ENCODE data around the gene TKFC.

GRCh38 chr11:61350336-61350735, 17.3 kb downstream of the TKFC start:
- no peak for TF ChIP-seq TAF1 (IDR thresholded peaks at IDR 0.05; ENCODE audit: low read depth, low read length)
- no peak for TF ChIP-seq POLR2AphosphoS5 (IDR thresholded peaks at IDR 0.05; ENCODE audit: low read depth, low read length)
- no peak for TF ChIP-seq POLR2A (IDR thresholded peaks at IDR 0.05; ENCODE audit: low read depth, low read length)
